ENCODE results near the gene TRIM14.
"Not testable (repeated sequence)": the region's sequence is repeated elsewhere in the genome, so short reads cannot be mapped to it uniquely, and the experiment has no call there.

DNA sequence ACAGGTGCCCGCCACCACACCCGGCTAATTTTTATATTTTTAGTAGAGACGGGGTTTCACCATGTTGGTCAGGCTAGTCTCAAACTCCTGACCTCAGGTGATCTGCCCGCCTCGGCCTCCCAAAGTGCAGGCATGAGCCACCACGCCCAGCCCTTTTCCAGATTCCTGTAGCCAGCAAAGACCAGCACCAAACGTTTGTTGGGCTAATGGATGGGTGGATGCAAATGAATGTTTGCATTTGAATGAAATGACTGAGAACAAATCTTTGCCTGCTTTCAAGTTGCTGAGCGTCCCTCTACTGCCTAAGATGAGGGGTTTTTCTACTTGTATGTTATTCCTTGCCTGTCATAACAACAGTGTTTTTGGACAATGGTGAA, 42.5 kb downstream of the TRIM14 start:
- TF ChIP-seq EZH2 (IDR thresholded peaks at IDR 0.05; ENCODE audit: borderline replicate concordance, low read length), result not testable (repeated sequence)
- TF ChIP-seq, protein P1, sequence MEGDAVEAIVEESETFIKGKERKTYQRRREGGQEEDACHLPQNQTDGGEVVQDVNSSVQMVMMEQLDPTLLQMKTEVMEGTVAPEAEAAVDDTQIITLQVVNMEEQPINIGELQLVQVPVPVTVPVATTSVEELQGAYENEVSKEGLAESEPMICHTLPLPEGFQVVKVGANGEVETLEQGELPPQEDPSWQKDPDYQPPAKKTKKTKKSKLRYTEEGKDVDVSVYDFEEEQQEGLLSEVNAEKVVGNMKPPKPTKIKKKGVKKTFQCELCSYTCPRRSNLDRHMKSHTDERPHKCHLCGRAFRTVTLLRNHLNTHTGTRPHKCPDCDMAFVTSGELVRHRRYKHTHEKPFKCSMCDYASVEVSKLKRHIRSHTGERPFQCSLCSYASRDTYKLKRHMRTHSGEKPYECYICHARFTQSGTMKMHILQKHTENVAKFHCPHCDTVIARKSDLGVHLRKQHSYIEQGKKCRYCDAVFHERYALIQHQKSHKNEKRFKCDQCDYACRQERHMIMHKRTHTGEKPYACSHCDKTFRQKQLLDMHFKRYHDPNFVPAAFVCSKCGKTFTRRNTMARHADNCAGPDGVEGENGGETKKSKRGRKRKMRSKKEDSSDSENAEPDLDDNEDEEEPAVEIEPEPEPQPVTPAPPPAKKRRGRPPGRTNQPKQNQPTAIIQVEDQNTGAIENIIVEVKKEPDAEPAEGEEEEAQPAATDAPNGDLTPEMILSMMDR (conservative IDR thresholded peaks at IDR 0.05 in 1 of 2, IDR thresholded peaks at IDR 0.05 in 1 of 2; ENCODE audit: extremely low read depth in 1 of 2, insufficient read depth in 1 of 2, low read depth in 1 of 2, low read length in 2 of 2), result not testable (repeated sequence)

Data from mammary epithelial cell (primary cell).